CD8-positive, alpha-beta memory T cell (primary cell): Measurements from ENCODE around the gene CFAP119. TPM values are rescaled to one million over a fixed set of nuclear protein-coding genes. Genes with fewer than 3 reads are reported as not detected.
A peak's percentile ranks its signal among the peaks of the same experiment; 100 is the strongest.
"Not testable (repeated sequence)": the region's sequence is repeated elsewhere in the genome, so short reads cannot be mapped to it uniquely, and the experiment has no call there.

Source experiments
- CTCF ChIA-PET: fragments of 350-600 bp; sonication (Branson Sonifier 250); formaldehyde crosslinking; loops from one replicate; lab custom pipeline; 2021; ENCODE audit warnings: antibody characterized with exemption; lab: Charles Lee
- POLR2A ChIA-PET: fragments of 350-600 bp; sonication (Branson Sonifier 250); formaldehyde crosslinking; loops from one replicate; lab custom pipeline; 2021; ENCODE audit warnings: antibody characterized with exemption; lab: Charles Lee
- DNase-seq, 5 donors: peaks; one replicate each; pipeline versions ENCODE4 v3.0.0 to v3.0.0-alpha.2; 2020 to 2022; ENCODE audit warnings: mixed read lengths in 1 of 5
- H3K27ac ChIP-seq: one replicate; pipeline ENCODE4 v1.7.0; 2013; ENCODE audit warnings: low read depth, mild to moderate bottlenecking, low read length, moderate library complexity
- H3K27me3 ChIP-seq: 2 replicates; pipeline ENCODE4 v1.7.0; 2013; ENCODE audit warnings: low read length, mild to moderate bottlenecking; ENCODE audit not compliant: insufficient read depth, poor library complexity, severe bottlenecking
- H3K36me3 ChIP-seq: 2 replicates; pipeline ENCODE4 v1.7.0; 2013; ENCODE audit warnings: mild to moderate bottlenecking, low read length, moderate library complexity; ENCODE audit not compliant: insufficient read depth
- H3K4me1 ChIP-seq: 2 replicates; pipeline ENCODE4 v1.7.0; 2013; ENCODE audit warnings: mild to moderate bottlenecking, low read length, moderate library complexity; ENCODE audit not compliant: insufficient read depth
- H3K4me3 ChIP-seq: 2 replicates; pipeline ENCODE4 v1.7.0; 2013; ENCODE audit warnings: mild to moderate bottlenecking, low read length
- H3K9me3 ChIP-seq: 2 replicates; pipeline ENCODE4 v1.7.0; 2013; ENCODE audit warnings: mild to moderate bottlenecking, low read length
- H3K27ac Mint-ChIP-seq, 8 donors: one replicate each; pipeline ENCODE4 v1.8.0; 2020 to 2021; ENCODE audit warnings: mixed read lengths in 8 of 8, mild to moderate bottlenecking in 6 of 8, inconsistent platforms in 3 of 8, moderate library complexity in 3 of 8
- H3K27me3 Mint-ChIP-seq, 2 donors: one replicate each; pipeline ENCODE4 v1.8.0; 2020 to 2021; ENCODE audit warnings: mixed read lengths in 2 of 2, mild to moderate bottlenecking in 1 of 2, moderate library complexity in 1 of 2
- H3K36me3 Mint-ChIP-seq, 3 donors: one replicate each; pipeline ENCODE4 v1.8.0; 2020 to 2021; ENCODE audit warnings: mixed read lengths in 3 of 3, inconsistent platforms in 1 of 3, mild to moderate bottlenecking in 1 of 3
- H3K4me1 Mint-ChIP-seq, 3 donors: one replicate each; pipeline ENCODE4 v1.8.0; 2020 to 2021; ENCODE audit warnings: mixed read lengths in 3 of 3, inconsistent platforms in 1 of 3, mild to moderate bottlenecking in 1 of 3
- H3K4me3 Mint-ChIP-seq, 7 donors: one replicate each; pipeline ENCODE4 v1.8.0; 2020 to 2021; ENCODE audit warnings: mixed read lengths in 7 of 7, mild to moderate bottlenecking in 6 of 7, moderate library complexity in 4 of 7, inconsistent platforms in 2 of 7
- H3K9me3 Mint-ChIP-seq, 5 donors: one replicate each; pipeline ENCODE4 v1.8.0; 2020 to 2022; ENCODE audit warnings: mixed read lengths in 5 of 5, mild to moderate bottlenecking in 3 of 5, moderate library complexity in 2 of 5, inconsistent platforms in 1 of 5
- polyA plus RNA-seq: library from polyadenylated mRNA; unstranded; fragments of 300-500 nt; fragmentation: Illumina TruSeq; gene quantifications from one replicate; pipeline ENCODE4 v1.2.3, GENCODE V29; 2021
- total RNA-seq, 2 experiments: library from RNA; stranded (reverse); gene quantifications; one replicate each; pipeline ENCODE4 v1.2.3, GENCODE V29; 2021

CFAP119 gene
- total RNA-seq (1 to 10 TPM; 6.5 to 6.9 TPM), polyA plus RNA-seq (0.25 TPM)

DNA sequence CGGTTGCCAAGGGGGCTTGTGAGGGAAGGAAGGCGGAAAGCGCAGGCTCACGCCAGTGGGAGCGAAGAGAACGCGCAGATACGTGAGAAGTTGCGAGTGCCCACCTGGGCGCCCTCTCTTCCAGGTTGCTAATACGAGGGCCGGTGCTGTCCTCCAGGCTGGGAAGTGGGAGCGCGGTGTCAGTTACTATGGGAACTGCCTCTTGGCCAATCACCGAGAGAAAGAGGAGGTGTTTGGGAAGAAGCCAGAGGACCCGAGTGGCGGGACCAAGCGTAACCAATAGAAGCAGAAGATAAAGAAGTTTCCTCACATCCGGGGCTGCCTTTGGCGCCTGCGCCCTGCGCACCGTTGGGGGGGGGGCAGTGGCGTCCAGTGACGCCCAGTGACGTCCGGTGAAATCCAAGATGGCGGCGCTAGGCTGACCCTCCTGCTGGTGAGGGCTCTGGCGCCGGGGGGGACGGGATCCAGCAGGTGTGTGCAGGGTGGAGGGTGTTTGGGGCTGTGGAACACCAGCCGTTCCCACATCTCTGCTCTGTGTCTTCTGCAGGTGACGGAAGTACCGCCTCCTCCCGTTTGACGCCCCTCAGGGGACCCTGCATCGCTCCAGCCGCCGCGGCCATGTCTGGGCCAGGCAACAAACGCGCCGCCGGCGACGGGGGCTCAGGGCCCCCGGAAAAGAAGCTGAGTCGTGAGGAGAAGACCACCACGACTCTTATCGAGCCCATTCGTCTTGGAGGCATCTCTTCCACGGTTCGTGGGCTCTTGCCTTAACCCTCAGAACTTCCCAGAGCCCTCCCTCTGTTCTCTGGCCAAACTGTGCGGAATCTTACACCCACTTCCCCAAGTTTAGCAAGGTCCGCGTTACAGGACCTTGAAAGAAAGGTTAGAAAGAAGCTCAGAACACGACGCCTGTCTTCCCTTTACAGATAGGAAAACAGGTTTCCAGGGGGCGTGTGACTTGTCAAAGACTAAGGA, at the start of gene CFAP119, which contains the start of gene RNF40:
Gene CFAP119 (minus strand): TSS at position 135 of the 975 bp plus-strand sequence. CDS start 314 bp downstream, outside the sequence.
Gene RNF40 (plus strand): TSS at position 395 of the 975 bp plus-strand sequence. CDS start 224 bp downstream, at position 619.
- ChIA-PET CTCF (no interaction called here), POLR2A (interaction anchor here (1.0 kb wide), 1 partner anchor 13 kb away, joined by 5 read pairs; no protein-coding TSS in a partner anchor)
- Histone ChIP-seq H3K36me3 (peaks cover 41% of the 10 kb centered on the region), H3K27ac (peak within 1 kb of the TSS; percentile 84), H3K4me1 (peaks cover 38% of the 10 kb centered on the region), H3K4me3 (peak within 1 kb of the TSS; percentile 90), H3K9me3 (no peaks in the 10 kb centered on the region), H3K27me3 (no peaks in the 10 kb centered on the region)
- Mint-ChIP-seq H3K9me3 (no peaks in the 10 kb centered on the region), H3K36me3 (peaks cover 3 to 66% (median 6%) of the 10 kb centered on the region in 3 donors), H3K27ac (peak within 1 kb of the TSS; percentile 93 to 99 (median 97)), H3K4me3 (peak within 1 kb of the TSS; percentile 96 to 99 (median 96)), H3K4me1 (peaks cover 36 to 48% (median 41%) of the 10 kb centered on the region in 3 donors), H3K27me3 (no peaks in the 10 kb centered on the region)
- DNase-seq = peak; percentile 84 to 95 (median 93)

DNA sequence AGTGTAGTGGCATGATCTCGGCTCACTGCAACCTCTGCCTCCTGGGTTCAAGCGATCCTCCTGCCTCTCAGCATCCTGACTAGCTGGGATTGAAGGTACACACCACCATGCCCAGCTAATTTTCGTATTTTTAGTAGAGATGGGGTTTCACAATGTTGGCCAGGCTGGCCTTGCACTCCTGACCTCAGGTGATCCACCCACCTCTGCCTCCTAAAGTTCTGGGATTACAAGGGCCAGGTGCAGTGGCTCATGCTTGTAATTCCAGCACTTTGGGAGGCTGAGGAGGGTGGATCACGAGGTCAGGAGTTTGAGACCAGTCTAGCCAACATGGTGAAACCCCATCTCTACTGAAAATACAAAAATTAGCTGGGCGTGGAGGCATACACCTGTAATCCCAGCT, 47.8 kb upstream of the CFAP119 start:
- H3K27ac Mint-ChIP-seq, H3K36me3 ChIP-seq, CTCF ChIA-PET, H3K4me3 ChIP-seq, H3K27me3 ChIP-seq, H3K27me3 Mint-ChIP-seq, H3K9me3 Mint-ChIP-seq, H3K27ac ChIP-seq, H3K9me3 ChIP-seq, DNase-seq, H3K36me3 Mint-ChIP-seq: not testable (repeated sequence)
- POLR2A ChIA-PET = interaction anchor here (0.6 kb wide), 1 partner anchor 68 kb away, joined by 3 read pairs; no protein-coding TSS in a partner anchor
- Mint-ChIP-seq H3K4me1 (peaks cover 17 to 27% (median 21%) of the 10 kb centered on the region in 3 donors), H3K4me3 (peak overlapping the region in 1 of 7 donors; percentile 81)
- peaks cover 22% of the 10 kb centered on the region for H3K4me1 ChIP-seq

DNA sequence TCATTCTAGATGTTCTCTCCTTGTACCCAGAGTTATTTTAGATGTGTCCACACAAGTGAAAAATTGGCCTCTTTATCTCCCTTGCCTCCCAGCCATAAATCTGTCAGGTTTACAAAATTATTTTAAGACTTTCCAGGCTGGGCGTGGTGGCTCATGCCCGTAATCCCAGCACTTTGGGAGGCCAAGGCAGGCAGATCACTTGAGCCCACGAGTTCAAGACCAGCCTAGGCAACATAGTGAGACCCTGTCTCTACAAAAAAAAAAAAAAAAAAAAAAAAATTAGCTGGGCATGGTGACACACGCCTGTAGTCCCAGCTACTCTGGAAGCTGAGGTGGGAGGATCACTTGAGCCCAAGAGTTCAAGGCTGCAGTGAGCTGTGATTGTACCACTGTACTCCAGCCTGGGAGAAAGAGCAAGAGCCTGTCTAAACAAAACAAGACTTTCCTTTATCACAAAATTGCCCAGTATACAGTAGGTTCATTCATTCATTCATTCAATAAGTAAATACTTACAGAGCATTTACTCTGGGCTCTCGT, 47.1 kb upstream of the CFAP119 start:
- not testable (repeated sequence) for H3K27me3 ChIP-seq, H3K36me3 Mint-ChIP-seq, H3K9me3 ChIP-seq, H3K4me3 ChIP-seq, H3K27me3 Mint-ChIP-seq, H3K27ac ChIP-seq, H3K36me3 ChIP-seq, H3K9me3 Mint-ChIP-seq, DNase-seq
- H3K27ac Mint-ChIP-seq = peak overlapping the region in 2 of 8 donors; percentile 46 to 58
- peaks cover 19% of the 10 kb centered on the region for H3K4me1 ChIP-seq
- peak overlapping the region in 1 of 7 donors; percentile 81 for H3K4me3 Mint-ChIP-seq
- peaks cover 13 to 22% (median 18%) of the 10 kb centered on the region in 3 donors for H3K4me1 Mint-ChIP-seq
- POLR2A ChIA-PET = interaction anchor here (0.6 kb wide), 1 partner anchor 67 kb away, joined by 3 read pairs; no protein-coding TSS in a partner anchor
- CTCF ChIA-PET = interaction anchor here (1.0 kb wide), 1 partner anchor 178 kb away, joined by 3 read pairs; no protein-coding TSS in a partner anchor

DNA sequence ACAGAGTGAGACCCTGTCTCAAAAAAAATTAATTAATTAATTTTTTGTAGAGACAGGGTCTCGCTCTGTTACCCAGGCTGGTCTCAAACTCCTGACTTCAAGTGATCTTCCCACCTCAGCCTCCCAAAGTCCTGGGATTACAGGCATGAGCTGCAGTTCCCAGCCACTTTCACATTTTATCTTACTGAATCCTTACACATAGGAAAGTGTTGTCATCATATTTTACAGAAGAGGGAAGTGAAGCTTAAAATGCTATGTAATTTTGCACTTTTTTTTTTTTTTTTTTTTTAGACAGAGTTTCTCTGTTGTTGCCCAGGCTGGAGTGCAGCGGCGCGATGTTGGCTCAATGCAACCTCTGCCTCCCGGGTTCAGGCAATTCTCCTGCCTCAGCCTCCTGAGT, 46.3 kb upstream of the CFAP119 start:
- H3K4me1 Mint-ChIP-seq = peaks cover 8 to 20% (median 17%) of the 10 kb centered on the region in 3 donors
- H3K27ac ChIP-seq = no peak overlapping the region
- H3K36me3 ChIP-seq = no peaks in the 10 kb centered on the region
- DNase-seq = no peak
- no peaks in the 10 kb centered on the region for H3K9me3 Mint-ChIP-seq
- ChIA-PET CTCF (interaction anchor here (1.0 kb wide), 1 partner anchor 177 kb away, joined by 3 read pairs; no protein-coding TSS in a partner anchor), POLR2A (interaction anchor here (0.7 kb wide), 1 partner anchor 53 kb away, joined by 3 read pairs; no protein-coding TSS in a partner anchor)
- H3K4me3 ChIP-seq = no peak overlapping the region
- H3K36me3 Mint-ChIP-seq = no peaks in the 10 kb centered on the region
- H3K4me1 ChIP-seq = peaks cover 12% of the 10 kb centered on the region
- no peaks in the 10 kb centered on the region for H3K27me3 ChIP-seq
- peaks cover 0 to 4% of the 10 kb centered on the region in 2 donors for H3K27me3 Mint-ChIP-seq
- H3K27ac Mint-ChIP-seq = no peak overlapping the region
- H3K4me3 Mint-ChIP-seq = no peak overlapping the region
- H3K9me3 ChIP-seq = no peaks in the 10 kb centered on the region

DNA sequence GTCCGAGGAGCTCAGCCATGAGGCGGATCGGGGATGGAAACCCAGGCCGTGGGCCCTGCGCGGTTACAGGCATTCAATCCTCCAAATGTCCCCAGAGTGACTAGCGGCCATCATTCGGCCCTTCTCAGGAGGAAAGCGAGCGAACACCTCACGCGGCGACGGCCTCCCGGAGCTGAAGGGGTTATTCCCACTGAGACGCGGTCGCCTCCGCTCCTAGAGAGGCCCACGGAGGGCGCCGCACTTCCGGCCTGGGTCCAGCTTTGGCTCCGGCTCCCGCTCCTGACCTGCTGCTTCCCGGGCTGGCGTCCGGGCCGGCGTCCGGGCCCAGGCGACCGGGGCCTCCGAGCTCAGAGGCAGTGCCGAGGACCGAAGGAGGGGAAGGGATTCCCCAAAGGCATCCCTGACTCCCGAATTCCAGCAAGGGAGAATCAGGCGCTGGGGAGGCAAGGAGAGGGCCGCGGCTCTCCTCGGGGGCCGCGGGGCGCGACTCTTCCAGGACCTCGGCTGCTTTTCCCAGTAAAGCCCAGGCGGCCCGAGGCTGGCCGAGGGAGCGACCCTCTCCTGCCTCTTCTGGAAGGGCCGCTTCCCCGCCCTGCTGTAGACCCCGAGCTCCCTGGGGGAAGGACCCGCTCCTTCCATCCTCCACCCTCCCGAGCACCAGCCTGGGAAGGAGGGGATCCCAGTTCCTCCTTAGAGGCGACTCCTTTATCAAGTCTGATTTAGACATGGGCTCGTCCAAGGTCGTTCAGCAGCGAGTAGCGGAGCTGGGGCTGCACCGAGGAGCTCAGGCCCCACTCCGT, 43.7 kb upstream of the CFAP119 start:
- Mint-ChIP-seq H3K27me3 (peaks cover 0 to 4% of the 10 kb centered on the region in 2 donors), H3K27ac (peak overlapping the region in 7 of 8 donors; percentile 33 to 92 (median 67)), H3K4me1 (peaks cover 8 to 20% (median 18%) of the 10 kb centered on the region in 3 donors), H3K9me3 (no peaks in the 10 kb centered on the region), H3K36me3 (no peaks in the 10 kb centered on the region), H3K4me3 (peak overlapping the region; percentile 54 to 94 (median 85))
- peak overlapping the region; percentile 52 for H3K4me3 ChIP-seq
- DNase-seq = peak; percentile 17 to 66 (median 43)
- ChIA-PET POLR2A (interaction anchor here (0.5 to 2.0 kb wide), 7 partner anchors 9 to 102 kb away, joined by 3 to 21 read pairs (median 4); partner anchors contain the start of genes PHKG2 and ZNF629), CTCF (interaction anchor here (0.8 to 4.4 kb wide), 9 partner anchors 9 to 105 kb away, joined by 3 to 26 read pairs (median 3); partner anchors contain the start of gene ZNF629)
- H3K27me3 ChIP-seq = no peaks in the 10 kb centered on the region
- peak overlapping the region; percentile 70 for H3K27ac ChIP-seq
- no peaks in the 10 kb centered on the region for H3K9me3 ChIP-seq
- peaks cover 12% of the 10 kb centered on the region for H3K4me1 ChIP-seq
- no peaks in the 10 kb centered on the region for H3K36me3 ChIP-seq

DNA sequence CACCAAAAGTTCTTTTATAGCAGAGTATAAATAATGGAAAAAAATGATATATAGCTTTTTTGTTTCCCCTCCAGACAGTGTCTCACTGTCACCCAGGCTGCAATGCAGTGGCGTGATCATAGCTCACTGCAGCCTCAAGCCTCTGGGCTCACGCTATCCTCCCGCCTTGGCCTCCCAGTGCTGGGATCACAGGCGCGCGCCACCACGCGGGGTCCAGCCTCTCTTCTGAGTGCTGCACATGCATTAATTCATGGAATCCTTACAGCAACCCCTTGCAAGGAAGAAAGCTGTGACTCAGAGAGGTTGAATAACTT, 43.2 kb upstream of the CFAP119 start:
- Histone ChIP-seq H3K36me3 (no peaks in the 10 kb centered on the region), H3K4me3 (peak overlapping the region; percentile 52), H3K4me1 (peaks cover 12% of the 10 kb centered on the region), H3K9me3 (no peaks in the 10 kb centered on the region), H3K27ac (no peak overlapping the region), H3K27me3 (no peaks in the 10 kb centered on the region)
- Mint-ChIP-seq H3K36me3 (no peaks in the 10 kb centered on the region), H3K4me1 (peaks cover 8 to 20% (median 18%) of the 10 kb centered on the region in 3 donors), H3K9me3 (no peaks in the 10 kb centered on the region), H3K27ac (peak overlapping the region in 4 of 8 donors; percentile 30 to 77 (median 52)), H3K27me3 (peaks cover 2 to 4% of the 10 kb centered on the region in 2 donors), H3K4me3 (peak overlapping the region; percentile 54 to 94 (median 85))
- POLR2A ChIA-PET = interaction anchor here (1.1 to 2.0 kb wide), 5 partner anchors 10 to 70 kb away, joined by 3 to 21 read pairs (median 5); partner anchors contain the start of genes PHKG2 and ZNF629
- CTCF ChIA-PET = interaction anchor here (0.8 to 4.4 kb wide), 8 partner anchors 9 to 105 kb away, joined by 3 to 26 read pairs (median 3); partner anchors contain the start of gene ZNF629
- DNase-seq = no peak

DNA sequence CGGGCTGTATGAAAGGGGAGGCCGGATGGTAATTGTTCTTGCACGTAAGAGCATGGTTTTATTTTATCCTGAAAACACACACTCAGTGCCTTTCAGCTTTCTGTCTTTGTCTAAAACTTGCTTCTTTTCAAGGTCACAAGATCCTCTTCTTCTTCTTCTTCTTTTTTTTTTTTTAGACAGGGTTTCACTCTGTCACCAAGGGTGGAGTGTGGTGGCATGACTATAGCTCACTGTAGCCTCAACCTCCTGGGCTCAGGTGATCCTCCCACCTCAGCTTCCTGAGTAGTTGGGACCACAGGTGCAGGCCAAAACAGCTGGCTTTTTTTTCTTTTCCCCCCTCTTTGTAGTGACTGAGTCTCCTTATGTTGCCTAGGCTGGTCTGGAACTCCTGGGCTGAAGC, 41.1 kb upstream of the CFAP119 start:
- POLR2A ChIA-PET = interaction anchor here (1.4 kb wide), 1 partner anchor 14 kb away, joined by 4 read pairs; no protein-coding TSS in a partner anchor
- CTCF ChIA-PET = interaction anchor here (4.4 kb wide), 1 partner anchor 11 kb away, joined by 26 read pairs; no protein-coding TSS in a partner anchor
- H3K9me3 Mint-ChIP-seq = no peaks in the 10 kb centered on the region
- H3K4me3 Mint-ChIP-seq = peak overlapping the region in 1 of 7 donors; percentile 30
- H3K9me3 ChIP-seq = no peaks in the 10 kb centered on the region
- no peaks in the 10 kb centered on the region for H3K36me3 Mint-ChIP-seq
- H3K4me1 Mint-ChIP-seq = peaks cover 8 to 20% (median 18%) of the 10 kb centered on the region in 3 donors
- no peak overlapping the region for H3K4me3 ChIP-seq
- H3K36me3 ChIP-seq = no peaks in the 10 kb centered on the region
- H3K27me3 Mint-ChIP-seq = peaks cover 3 to 4% of the 10 kb centered on the region in 2 donors
- peak overlapping the region in 3 of 8 donors; percentile 5 to 43 (median 15) for H3K27ac Mint-ChIP-seq
- no peak overlapping the region for H3K27ac ChIP-seq
- no peaks in the 10 kb centered on the region for H3K27me3 ChIP-seq
- DNase-seq = no peak
- H3K4me1 ChIP-seq = peaks cover 12% of the 10 kb centered on the region
